ENCODE measurements around the gene DGUOK.
A peak's percentile ranks its signal among the peaks of the same experiment; 100 is the strongest.

Gene DGUOK

GRCh38 chr2:73977466-73977865, 50.8 kb downstream of the DGUOK start:
- no peak for DNase-seq (ENCODE audit: low read depth in 1 of 2, low spot score in 1 of 2)

GRCh38 chr2:73979021-73979420, 52.3 kb downstream of the DGUOK start:
- DNase-seq (ENCODE audit: low read depth in 1 of 2, low spot score in 1 of 2) = peak in 1 of 2 donors; percentile 45

GRCh38 chr2:73979686-73980085, 53.0 kb downstream of the DGUOK start:
- no peak for DNase-seq (ENCODE audit: low read depth in 1 of 2, low spot score in 1 of 2)

GRCh38 chr2:73980566-73980965, 53.9 kb downstream of the DGUOK start:
- DNase-seq (ENCODE audit: low read depth in 1 of 2, low spot score in 1 of 2) = no peak

GRCh38 chr2:73981081-73982001, 54.7 kb downstream of the DGUOK start:
- DNase-seq (ENCODE audit: low read depth in 1 of 2, low spot score in 1 of 2) = no peak

- no peak for DNase-seq (ENCODE audit: low read depth in 1 of 2, low spot score in 1 of 2)
These were observed 55.5 kb downstream of the DGUOK start for GRCh38 chr2:73982140-73982617.

- no peak for DNase-seq (ENCODE audit: low read depth in 1 of 2, low spot score in 1 of 2)
These were observed 56.9 kb downstream of the DGUOK start for GRCh38 chr2:73983322-73984202.

GRCh38 chr2:73984203-73984921, 57.7 kb downstream of the DGUOK start, which contains the start of gene TET3:
Gene TET3, plus strand, starts transcription at chr2:73984910. Its CDS starts 1,494 bp downstream, at chr2:73986404.
- peak in 1 of 2 donors; percentile 53 for DNase-seq (ENCODE audit: low read depth in 1 of 2, low spot score in 1 of 2)

GRCh38 chr2:73984922-73985307, 58.2 kb downstream of the DGUOK start:
- peak in 1 of 2 donors; percentile 59 for DNase-seq (ENCODE audit: low read depth in 1 of 2, low spot score in 1 of 2)

- peak in 1 of 2 donors; percentile 52 for DNase-seq (ENCODE audit: low read depth in 1 of 2, low spot score in 1 of 2)
These were observed 58.8 kb downstream of the DGUOK start for GRCh38 chr2:73985308-73986084.

- DNase-seq (ENCODE audit: low read depth in 1 of 2, low spot score in 1 of 2) = no peak
These were observed 59.5 kb downstream of the DGUOK start for GRCh38 chr2:73986085-73986681.

GRCh38 chr2:73987109-73987947, 60.6 kb downstream of the DGUOK start:
- no peak for DNase-seq (ENCODE audit: low read depth in 1 of 2, low spot score in 1 of 2)

- no peak for DNase-seq (ENCODE audit: low read depth in 1 of 2, low spot score in 1 of 2)
These were observed 61.4 kb downstream of the DGUOK start for GRCh38 chr2:73987948-73988700.

GRCh38 chr2:73989972-73990371, 63.3 kb downstream of the DGUOK start:
- DNase-seq (ENCODE audit: low read depth in 1 of 2, low spot score in 1 of 2) = no peak

- DNase-seq (ENCODE audit: low read depth in 1 of 2, low spot score in 1 of 2) = no peak
These were observed 63.9 kb downstream of the DGUOK start for GRCh38 chr2:73990531-73990930.

GRCh38 chr2:73992036-73992435, 65.4 kb downstream of the DGUOK start:
- no peak for DNase-seq (ENCODE audit: low read depth in 1 of 2, low spot score in 1 of 2)

GRCh38 chr2:73993376-73993775, 66.7 kb downstream of the DGUOK start:
- DNase-seq (ENCODE audit: low read depth in 1 of 2, low spot score in 1 of 2) = no peak

- DNase-seq (ENCODE audit: low read depth in 1 of 2, low spot score in 1 of 2) = no peak
These were observed 67.1 kb downstream of the DGUOK start for GRCh38 chr2:73993778-73994177.
